Islet precursor cell (in vitro differentiated cells): ENCODE results near the gene RNF25.
A peak's percentile ranks its signal among the peaks of the same experiment; 100 is the strongest.

ENCODE experiments used
- DNase-seq: peaks from one replicate; pipeline ENCODE4 v3.0.0-alpha.2; 2018

The RNF25 gene

GRCh38 chr2:218671654-218672566 lies at the start of gene RNF25, which contains the start of gene STK36:
Gene RNF25, minus strand, starts transcription at chr2:218672002. Its CDS starts 32 bp downstream, at chr2:218671970.
Gene STK36, plus strand, starts transcription at chr2:218672086. Its CDS starts 744 bp downstream, at chr2:218672830.
- DNase-seq, result peak; percentile 95

- DNase-seq, result no peak
Measured at GRCh38 chr2:218721488-218721887, 49.7 kb upstream of the RNF25 start.

- DNase-seq, result no peak
Measured at GRCh38 chr2:218720048-218721041, 48.5 kb upstream of the RNF25 start.

- no peak for DNase-seq
Measured at GRCh38 chr2:218719457-218719856, 47.7 kb upstream of the RNF25 start.

GRCh38 chr2:218718058-218718457 lies 46.3 kb upstream of the RNF25 start:
- no peak for DNase-seq

- no peak for DNase-seq
Measured at GRCh38 chr2:218717262-218717661, 45.5 kb upstream of the RNF25 start.

- no peak for DNase-seq
Measured at GRCh38 chr2:218716070-218716469, 44.3 kb upstream of the RNF25 start.

GRCh38 chr2:218713922-218714321 lies 42.1 kb upstream of the RNF25 start:
- no peak for DNase-seq

GRCh38 chr2:218711550-218711929 lies 39.7 kb upstream of the RNF25 start:
- DNase-seq, result no peak

GRCh38 chr2:218710687-218711549 lies 39.1 kb upstream of the RNF25 start, which contains the start of gene TTLL4:
Gene TTLL4, plus strand, starts transcription at chr2:218710835. Its CDS starts 26,842 bp downstream, at chr2:218737677.
- DNase-seq, result peak; percentile 98

GRCh38 chr2:218710334-218710686 lies 38.5 kb upstream of the RNF25 start:
- DNase-seq, result no peak

- no peak for DNase-seq
Measured at GRCh38 chr2:218709908-218710307, 38.1 kb upstream of the RNF25 start.

- DNase-seq, result no peak
Measured at GRCh38 chr2:218708086-218708485, 36.3 kb upstream of the RNF25 start.

- DNase-seq, result no peak
Measured at GRCh38 chr2:218703341-218703740, 31.5 kb upstream of the RNF25 start.

- DNase-seq, result no peak
Measured at GRCh38 chr2:218701806-218702205, 30.0 kb upstream of the RNF25 start.

GRCh38 chr2:218698885-218699284 lies 27.1 kb upstream of the RNF25 start:
- no peak for DNase-seq

- DNase-seq, result peak; percentile 86
Measured at GRCh38 chr2:218694405-218695145, 22.8 kb upstream of the RNF25 start.

GRCh38 chr2:218691234-218691633 lies 19.4 kb upstream of the RNF25 start:
- DNase-seq, result no peak

- peak; percentile 86 for DNase-seq
Measured at GRCh38 chr2:218687400-218688060, 15.7 kb upstream of the RNF25 start.

- no peak for DNase-seq
Measured at GRCh38 chr2:218680061-218680460, 8.3 kb upstream of the RNF25 start.

- DNase-seq, result no peak
Measured at GRCh38 chr2:218679119-218679518, 7.3 kb upstream of the RNF25 start.
